PFSK-1 (cell line): ENCODE measurements around the gene SELENOV. TPM values are rescaled to one million over a fixed set of nuclear protein-coding genes. Genes with fewer than 3 reads are reported as not detected.

Source experiments
- FOXP2 ChIP-seq: optimal IDR thresholded peaks from 2 replicates; pipeline ENCODE3; 2011; ENCODE audit warnings: borderline replicate concordance, control low read depth, inconsistent platforms; ENCODE audit not compliant: insufficient read depth; ENCODE audit errors: extremely low read length, extremely low read depth
- POLR2AphosphoS5 ChIP-seq: IDR thresholded peaks from 2 replicates; pipeline ENCODE4 v1.6.1; 2012; ENCODE audit warnings: low read depth, mild to moderate bottlenecking, control low read depth, low read length, moderate library complexity
- REST ChIP-seq, 2 experiments: IDR thresholded peaks; 2 replicates each; pipeline versions ENCODE4 v1.6.1 to v1.8.0; 2011 to 2012; ENCODE audit warnings: low read depth in 2 of 2, low read length in 2 of 2, control low read depth in 1 of 2, inconsistent platforms in 1 of 2, mild to moderate bottlenecking in 1 of 2, moderate library complexity in 1 of 2; ENCODE audit not compliant: insufficient read depth in 1 of 2
- SIN3A ChIP-seq: IDR thresholded peaks from 2 replicates; pipeline ENCODE4 v1.6.1; 2012; ENCODE audit warnings: mild to moderate bottlenecking, low read length, moderate library complexity, borderline replicate concordance; ENCODE audit not compliant: insufficient read depth
- TAF1 ChIP-seq: IDR thresholded peaks from 2 replicates; pipeline ENCODE4 v1.6.1; 2012; ENCODE audit warnings: low read length, control low read depth, borderline replicate concordance; ENCODE audit not compliant: insufficient read depth
- polyA plus RNA-seq: library from polyadenylated mRNA; unstranded; fragments of >200 nt; gene quantifications from one replicate; pipeline ENCODE4 v1.2.1, GENCODE V29; 2012; ENCODE audit warnings: low read depth, missing spikeins; ENCODE audit not compliant: insufficient read length

SELENOV gene
- not detected for polyA plus RNA-seq

- TF ChIP-seq FOXP2 (no peak), TAF1 (no peak), POLR2AphosphoS5 (no peak), SIN3A (no peak), REST (IDR thresholded peaks at IDR 0.05; ENCODE audit: insufficient read depth in 1 of 2, low read depth in 2 of 2, low read length in 2 of 2) (no peak)
Observed at GRCh38 chr19:39514840-39515550, at the start of gene SELENOV. SELENOV (plus strand) TSS chr19:39515139; CDS start chr19:39515213, 74 bp downstream.

- TF ChIP-seq TAF1 (no peak), SIN3A (no peak), FOXP2 (no peak), POLR2AphosphoS5 (no peak), REST (IDR thresholded peaks at IDR 0.05; ENCODE audit: insufficient read depth in 1 of 2, low read depth in 2 of 2, low read length in 2 of 2) (no peak)
Observed at GRCh38 chr19:39465956-39466747, 48.8 kb upstream of the SELENOV start.

- TF ChIP-seq FOXP2: no peak
- no peak for TF ChIP-seq REST (IDR thresholded peaks at IDR 0.05; ENCODE audit: insufficient read depth in 1 of 2, low read depth in 2 of 2, low read length in 2 of 2)
- no peak for TF ChIP-seq TAF1
- TF ChIP-seq POLR2AphosphoS5: no peak
- TF ChIP-seq SIN3A: no peak
Observed at GRCh38 chr19:39467941-39468340, 47.0 kb upstream of the SELENOV start.

- no peak for TF ChIP-seq POLR2AphosphoS5
- TF ChIP-seq TAF1: no peak
- TF ChIP-seq REST (IDR thresholded peaks at IDR 0.05; ENCODE audit: insufficient read depth in 1 of 2, low read depth in 2 of 2, low read length in 2 of 2): no peak
- TF ChIP-seq FOXP2: no peak
- no peak for TF ChIP-seq SIN3A
Observed at GRCh38 chr19:39469036-39469435, 45.9 kb upstream of the SELENOV start.
